ENCODE results near the gene MCM7.
"Not testable (repeated sequence)": the region's sequence is repeated elsewhere in the genome, so short reads cannot be mapped to it uniquely, and the experiment has no call there.

The MCM7 gene

DNA sequence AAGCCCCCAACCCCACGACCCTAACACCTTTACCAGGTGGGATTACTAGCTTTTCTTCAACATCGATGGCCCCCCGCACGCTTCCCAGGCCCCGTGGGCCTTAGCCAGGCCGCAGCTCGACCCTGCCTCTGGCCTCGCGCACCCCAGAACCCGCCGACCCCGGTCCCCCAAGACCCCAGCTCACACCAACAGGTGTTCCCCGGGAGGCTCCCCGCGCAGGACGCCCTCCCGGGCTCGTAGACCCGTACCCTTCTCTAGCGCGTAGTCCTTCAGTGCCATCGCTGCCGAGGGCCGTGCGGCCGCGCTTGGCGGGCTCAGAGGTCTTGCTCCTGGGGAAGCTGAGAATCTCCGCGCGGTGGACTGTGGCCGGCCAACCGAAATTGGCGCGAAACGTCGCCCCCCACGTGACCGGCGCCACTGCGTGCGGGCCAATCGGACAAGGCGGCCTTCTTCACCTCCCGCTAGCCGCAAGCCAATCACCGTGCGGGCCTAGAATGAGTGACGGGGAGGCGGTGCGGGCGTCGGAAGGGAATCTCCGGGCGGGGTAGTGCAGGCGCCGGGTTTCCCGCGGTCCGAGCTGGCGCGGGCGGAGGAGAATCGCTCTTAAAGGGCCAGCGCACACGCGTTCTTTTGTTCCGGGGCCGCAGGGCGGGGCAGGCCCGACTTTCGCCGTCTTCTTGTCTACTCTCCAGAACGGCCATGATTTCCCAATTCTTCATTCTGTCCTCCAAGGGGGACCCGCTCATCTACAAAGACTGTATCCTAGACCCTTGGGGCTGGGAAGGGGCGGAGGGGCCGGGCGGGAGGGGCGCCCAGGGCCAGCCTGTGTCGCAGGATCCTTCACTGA lies at the start of gene MCM7, which contains the start of gene AP4M1:
Gene MCM7, minus strand, starts transcription at position 382 of the 847 bp plus-strand sequence. Its CDS starts 103 bp downstream, at position 279.
Gene AP4M1, plus strand, starts transcription at position 628 of the 847 bp plus-strand sequence. Its CDS starts 72 bp downstream, at position 700.
- FAIRE-seq = peak; percentile 39

DNA sequence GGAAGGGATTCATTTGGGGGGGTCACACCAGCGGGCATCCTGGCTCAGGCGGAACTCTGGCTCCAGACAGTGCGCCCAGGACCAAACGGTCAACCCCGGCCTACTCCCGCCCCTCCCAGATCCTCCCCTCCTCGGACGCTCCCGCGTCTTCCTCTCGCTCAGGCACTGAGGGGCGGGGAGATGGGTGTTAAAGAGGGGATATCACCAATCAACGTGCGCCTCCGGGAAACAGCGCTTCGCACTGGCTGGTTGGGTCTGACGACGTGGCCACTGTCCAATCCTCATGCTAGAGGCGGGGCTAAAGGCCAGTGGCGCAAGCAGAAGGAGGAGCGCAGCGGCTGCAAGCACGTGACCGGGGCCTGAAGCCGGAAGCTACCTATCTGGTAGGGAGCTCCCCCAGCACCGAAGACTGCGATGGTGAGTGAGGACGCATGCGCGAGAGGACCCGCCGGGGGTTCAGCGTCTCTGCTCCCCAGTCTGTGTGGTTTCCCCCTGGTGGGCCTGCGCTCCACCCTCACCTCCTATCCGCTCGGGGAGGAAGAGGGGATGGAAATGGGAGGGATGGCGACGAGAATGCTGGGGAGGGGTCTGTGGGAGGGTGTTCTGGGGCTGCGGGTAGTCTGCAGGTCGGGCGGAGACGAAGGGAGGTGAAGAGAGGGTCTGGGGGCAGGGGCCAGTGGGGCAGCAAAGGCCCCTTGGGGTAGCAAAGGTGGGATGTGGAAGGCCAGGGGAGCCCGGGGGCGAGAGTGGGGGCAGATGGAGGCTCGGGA lies 47.5 kb upstream of the MCM7 start, which contains the start of gene LAMTOR4:
Gene LAMTOR4, plus strand, starts transcription at position 360 of the 770 bp plus-strand sequence. Its CDS starts 55 bp downstream, at position 415.
- peak; percentile 94 for FAIRE-seq

DNA sequence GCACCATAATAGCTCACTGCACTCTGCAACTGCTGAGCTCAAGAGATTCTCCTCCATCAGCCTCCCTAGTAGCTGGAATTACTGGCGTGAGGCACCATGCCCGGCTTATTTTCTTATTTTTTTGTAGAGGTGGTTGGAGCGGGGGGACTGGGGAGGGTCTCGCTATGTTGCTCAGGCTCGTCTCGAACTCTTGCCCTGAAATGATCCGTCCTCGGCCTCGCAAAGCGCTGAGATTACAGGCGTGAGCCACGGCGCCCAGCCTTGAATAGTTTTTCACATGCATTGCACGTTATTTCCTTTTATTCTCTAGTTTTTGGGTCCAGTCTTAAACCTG lies 47.0 kb upstream of the MCM7 start:
- FAIRE-seq = no peak

DNA sequence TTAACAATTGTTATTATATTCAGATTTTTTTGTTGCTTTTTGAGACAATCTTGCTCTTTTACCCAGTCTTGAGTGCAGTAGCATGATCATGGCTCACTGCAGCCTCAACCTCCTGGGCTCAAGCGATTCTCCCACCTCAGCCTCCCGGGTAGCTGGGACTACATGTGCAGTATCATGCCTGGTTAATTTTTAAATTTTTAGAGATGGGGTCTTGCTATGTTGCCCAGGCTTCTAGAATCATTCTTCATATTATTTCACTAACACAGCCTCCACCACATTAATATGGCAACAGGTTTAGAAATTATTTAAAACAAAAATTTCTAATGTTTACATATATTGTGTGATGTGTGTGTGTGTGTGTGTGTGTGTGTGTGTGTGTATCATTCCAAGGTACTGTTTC lies 46.1 kb upstream of the MCM7 start:
- FAIRE-seq = no peak

DNA sequence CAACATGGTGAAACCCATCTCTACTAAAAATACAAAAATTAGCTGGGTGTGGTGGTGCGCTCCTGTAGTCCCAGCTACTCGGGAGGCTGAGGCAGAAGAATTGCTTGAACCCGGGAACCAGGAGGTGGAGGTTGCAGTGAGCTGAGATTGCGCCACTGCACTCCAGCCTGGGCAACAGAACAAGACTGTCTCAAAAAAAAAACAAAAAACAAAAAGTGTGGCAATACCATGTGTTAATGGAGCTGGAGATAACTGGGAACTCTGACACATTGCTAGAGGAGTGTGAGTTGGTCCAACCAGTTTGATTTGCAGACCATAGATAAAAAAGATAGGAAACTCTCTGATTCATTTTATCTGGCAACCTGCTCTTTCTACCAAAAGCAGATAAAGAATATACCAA lies 45.2 kb upstream of the MCM7 start:
- FAIRE-seq = not testable (repeated sequence)

DNA sequence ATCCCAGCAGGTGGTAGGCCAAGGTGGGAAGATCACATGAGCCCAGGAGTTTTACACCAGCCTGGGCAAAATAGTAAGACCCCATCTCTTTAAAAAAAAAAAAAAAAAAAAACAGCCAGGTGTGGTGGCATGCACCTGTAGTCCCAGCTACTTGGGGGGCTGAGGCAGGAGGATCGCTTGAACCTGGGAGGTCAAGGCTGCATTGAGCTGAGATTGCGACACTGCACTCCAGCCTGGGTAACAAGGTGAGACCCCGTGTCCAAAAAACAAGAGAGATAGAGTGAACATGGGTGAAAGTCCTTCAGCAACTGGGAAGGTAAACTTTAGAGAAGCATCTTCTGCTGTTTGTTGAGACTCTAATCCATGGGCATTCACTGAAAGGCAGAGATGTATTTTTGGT lies 41.3 kb upstream of the MCM7 start:
- FAIRE-seq = no peak

DNA sequence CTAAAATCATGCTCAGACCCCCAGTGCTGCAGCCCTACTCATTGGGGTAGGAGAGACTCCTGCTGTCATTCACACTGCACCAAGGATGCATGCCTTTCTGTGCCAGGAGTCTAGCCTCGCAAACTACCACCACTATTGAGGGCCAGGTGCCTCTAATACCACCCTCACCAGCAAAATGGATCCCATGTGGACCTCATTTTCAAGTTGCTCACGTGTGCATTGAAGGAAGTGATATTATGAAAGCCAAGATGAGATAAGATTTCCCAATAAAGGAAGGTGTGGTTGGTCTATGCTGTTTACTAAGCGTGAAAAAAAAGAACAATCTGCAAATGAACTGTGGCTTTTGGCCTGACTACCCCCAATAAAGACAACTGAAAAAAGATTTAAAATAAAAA lies 40.4 kb upstream of the MCM7 start:
- FAIRE-seq = no peak

DNA sequence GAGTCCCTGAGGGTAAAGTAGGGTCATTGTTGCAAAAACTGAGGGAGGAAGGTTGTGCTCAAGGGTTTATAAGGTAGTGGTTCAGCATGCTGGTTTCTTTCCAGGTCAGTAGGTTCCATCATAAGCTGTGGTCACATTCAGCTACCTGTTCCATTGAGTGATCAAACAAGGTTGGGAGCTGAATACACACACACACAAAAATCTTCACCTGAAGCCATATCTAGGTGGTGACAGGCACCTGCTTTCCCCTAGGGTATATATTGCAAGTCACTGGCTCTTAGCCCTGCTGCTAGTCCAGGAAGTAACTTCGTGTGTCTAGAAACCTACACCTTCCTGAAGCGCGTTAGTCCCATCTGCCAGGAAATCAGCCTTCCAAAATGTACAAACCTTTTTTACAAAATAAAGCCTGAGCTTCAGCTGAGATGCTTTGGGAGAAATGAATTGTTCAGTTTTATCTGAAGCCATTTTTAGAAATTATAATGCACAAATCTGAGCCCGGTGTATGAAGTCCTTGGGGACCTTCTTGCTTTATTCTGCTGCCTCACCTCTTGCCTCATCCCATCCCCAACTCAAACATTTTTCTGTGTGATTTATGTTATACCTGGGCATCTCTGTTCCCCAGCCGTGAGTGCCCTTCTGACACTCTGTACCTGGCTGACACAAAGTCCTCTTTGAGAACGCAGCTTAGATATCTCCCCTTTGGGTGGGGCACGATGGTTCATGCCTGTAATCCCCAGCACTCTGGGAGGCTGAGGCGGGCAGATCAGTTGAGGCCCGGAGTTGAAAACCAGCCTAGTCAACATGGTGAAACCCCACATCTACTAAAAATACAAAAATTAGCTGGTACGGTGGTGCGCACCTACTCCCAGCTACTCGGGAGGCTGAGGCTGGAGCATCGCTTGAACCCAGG lies 36.9 kb upstream of the MCM7 start:
- no peak for FAIRE-seq

DNA sequence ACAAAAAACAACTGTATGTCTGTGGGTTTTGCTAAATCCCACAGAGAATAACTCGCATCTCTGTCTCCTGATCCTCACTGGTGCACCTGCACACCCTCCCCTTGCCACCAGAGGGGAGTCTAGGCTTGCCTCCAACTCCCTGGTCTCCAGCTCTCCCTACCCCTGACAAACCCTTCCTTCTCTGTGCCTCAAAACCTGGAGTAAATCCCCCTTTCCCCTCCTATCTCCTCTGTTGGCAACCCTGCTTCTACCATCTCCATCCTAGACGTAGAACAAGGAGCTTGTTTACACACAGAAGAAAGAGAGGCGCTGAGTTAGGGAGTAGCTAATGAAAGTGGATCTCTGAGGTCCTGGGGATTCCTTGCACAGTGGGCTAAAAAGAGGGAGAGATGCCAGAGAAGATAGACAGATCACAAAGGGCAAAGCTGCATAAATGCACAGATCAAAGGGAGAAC lies 31.5 kb upstream of the MCM7 start:
- no peak for FAIRE-seq

DNA sequence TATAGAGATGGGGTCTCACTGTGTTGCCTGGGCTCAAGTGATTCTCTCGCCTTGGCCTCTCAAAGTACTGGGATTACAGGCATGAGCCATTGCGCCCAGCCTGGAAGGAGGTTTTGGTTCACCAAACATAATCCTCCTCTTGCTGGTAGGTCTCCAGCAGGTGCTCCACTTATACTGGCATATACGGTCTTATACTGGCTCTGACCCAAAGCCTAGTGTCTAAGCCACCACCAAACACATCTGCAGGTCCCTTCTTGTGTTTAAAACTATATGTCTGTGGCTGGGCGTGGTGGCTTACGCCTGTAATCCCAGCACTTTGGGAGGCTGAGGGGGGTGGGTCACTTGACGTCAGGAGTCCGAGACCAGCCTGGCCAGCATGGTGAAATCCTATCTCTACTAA lies 30.9 kb upstream of the MCM7 start:
- no peak for FAIRE-seq

DNA sequence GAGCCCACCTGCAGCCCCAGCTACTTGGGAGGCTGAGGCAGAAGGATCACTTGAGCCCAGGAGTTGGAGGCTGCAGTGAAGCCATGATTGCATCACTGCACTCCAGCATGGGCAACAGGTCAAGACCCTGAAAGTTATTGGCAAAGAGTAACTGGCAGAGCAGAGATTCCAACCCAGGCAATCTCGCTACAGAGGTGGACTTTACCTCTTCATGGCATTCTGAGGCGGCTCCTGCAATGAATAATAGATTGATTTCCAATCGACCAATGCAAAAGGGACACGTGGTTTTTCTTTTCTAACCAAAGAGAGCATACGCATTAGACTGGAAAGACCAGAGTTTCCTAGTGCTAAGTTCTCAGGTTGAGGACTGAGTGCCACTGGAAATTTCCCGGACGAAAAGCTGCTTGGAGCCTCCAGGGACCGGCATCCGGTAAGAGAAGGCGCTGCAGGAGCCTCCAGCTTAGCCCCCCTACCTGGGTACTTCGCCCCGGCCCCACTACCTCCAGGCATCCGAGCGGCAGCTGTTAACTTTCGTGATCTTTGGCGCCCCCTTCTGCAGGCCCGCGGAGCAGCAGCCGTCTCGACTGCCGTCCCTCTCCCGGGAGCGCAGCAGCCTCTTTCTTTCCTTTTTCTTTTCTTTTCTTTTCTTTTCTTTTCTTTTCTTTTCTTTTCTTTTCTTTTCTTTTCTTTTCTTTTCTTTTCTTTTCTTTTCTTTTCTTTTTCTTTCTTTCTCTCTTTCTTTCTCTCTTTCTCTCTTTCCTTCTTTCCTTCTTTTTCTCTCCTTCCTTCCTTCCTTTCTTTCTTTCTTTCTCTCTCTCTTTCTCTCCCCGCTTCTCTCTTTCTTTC lies 29.6 kb upstream of the MCM7 start:
- FAIRE-seq = no peak

DNA sequence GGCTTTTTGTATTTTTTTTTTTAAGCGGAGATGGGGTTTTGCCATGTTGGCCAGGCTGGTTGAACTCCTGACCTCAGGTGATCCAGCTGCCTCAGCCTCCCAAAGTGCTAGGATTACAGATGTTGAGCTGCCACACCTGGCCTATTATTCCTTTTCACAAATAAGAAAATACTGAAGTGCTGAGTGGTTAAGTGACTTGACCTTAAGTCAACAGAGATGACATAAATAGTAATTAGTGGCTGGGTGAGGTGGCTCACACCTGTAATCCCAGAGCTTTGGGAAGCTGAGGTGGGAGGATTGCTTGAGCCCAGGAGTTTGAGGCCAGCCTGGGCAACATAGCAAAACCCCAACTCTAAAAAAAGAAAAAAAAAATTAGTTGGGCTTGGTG lies 29.0 kb upstream of the MCM7 start:
- FAIRE-seq = not testable (repeated sequence)

DNA sequence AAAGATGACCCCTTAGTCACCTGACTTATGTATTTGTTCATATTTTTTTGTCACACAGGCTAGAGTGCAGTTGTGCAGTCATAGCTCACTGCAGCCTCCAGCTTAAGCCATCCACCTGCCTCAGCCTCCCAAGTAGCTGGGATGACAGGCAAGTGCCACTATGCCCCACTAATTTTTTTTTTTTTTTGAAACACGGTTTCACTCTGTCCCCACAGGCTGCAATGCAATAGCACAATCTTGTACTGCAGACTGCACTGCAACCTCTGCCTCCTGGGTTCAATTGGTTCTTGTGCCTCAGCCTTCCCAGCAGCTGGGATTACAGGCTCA lies 27.4 kb upstream of the MCM7 start:
- no peak for FAIRE-seq

DNA sequence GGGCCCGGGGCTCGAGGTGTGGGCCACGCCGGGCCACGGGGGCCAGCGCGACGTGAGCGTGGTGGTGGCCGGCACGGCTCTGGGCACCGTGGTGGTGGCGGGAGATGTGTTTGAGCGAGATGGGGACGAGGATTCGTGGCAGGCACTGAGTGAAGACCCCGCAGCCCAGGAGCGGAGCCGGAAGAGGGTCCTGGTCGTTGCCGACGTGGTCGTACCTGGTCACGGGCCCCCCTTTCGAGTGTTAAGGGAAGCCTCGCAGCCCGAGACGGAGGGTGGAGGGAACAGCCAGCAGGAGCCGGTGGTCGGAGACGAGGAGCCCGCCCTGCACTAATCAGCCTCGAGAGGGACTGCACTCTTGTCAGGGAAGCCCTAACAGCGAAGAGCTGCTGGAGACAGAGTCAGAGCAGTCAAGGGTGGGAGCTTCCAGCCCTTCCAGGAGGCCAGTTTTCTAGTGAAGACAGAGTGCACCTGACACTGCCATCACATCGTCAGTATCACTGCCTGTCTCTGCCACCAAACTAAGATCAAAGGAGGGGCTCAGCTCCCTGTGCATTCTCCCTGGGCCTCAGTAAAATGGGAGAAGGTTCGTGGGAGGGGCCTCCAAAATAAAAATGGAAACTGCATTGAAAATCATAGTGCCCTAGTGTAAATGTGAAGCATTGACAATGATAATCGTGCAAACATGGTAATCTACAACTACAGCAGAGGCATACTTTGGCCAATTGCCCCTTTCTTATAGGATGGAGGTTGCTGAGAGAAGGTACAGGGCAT lies 26.9 kb upstream of the MCM7 start:
- FAIRE-seq = no peak

DNA sequence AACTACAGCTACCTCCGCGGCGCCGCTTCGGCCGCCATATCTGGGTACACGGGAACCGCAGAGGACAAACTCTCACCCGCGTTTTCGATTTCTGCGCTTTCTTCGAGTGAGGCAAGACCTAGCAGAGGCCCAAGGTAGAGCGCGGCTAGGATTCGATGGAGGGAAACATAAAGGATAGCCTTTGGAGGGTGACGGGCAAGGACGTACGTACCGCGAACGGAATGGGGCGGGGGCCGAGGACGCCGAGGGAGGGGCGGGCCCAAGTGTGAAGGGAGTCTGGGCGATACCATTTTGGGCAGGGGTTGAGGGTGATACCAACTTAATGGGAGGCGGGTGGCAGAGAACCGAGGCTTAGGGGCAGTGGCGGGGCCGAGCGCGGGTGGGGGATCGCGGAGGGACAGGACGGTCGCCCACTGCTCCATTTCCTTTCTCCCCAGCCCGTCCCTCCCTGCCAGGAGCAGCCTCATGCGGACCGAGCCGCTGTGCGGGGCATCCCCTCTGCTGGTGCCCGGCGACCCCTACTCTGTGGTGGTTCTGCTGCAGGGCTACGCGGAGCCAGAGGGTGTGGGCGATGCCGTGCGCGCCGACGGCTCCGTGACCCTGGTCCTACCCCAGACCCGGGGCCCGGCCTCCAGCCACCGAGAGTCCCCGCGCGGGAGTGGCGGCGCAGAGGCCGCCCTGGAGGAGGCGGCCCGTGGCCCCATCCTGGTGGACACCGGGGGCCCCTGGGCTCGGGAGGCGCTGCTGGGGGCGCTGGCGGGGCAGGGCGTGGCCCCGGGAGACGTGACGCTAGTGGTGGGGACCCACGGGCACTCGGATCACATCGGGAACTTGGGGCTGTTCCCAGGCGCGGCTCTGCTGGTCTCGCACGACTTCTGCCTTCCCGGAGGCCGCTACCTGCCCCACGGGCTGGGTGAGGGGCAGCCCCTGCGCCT lies 26.0 kb upstream of the MCM7 start, which contains the start of gene MBLAC1:
Gene MBLAC1, plus strand, starts transcription at position 37 of the 935 bp plus-strand sequence. Its CDS starts 429 bp downstream, at position 466.
- FAIRE-seq = no peak

DNA sequence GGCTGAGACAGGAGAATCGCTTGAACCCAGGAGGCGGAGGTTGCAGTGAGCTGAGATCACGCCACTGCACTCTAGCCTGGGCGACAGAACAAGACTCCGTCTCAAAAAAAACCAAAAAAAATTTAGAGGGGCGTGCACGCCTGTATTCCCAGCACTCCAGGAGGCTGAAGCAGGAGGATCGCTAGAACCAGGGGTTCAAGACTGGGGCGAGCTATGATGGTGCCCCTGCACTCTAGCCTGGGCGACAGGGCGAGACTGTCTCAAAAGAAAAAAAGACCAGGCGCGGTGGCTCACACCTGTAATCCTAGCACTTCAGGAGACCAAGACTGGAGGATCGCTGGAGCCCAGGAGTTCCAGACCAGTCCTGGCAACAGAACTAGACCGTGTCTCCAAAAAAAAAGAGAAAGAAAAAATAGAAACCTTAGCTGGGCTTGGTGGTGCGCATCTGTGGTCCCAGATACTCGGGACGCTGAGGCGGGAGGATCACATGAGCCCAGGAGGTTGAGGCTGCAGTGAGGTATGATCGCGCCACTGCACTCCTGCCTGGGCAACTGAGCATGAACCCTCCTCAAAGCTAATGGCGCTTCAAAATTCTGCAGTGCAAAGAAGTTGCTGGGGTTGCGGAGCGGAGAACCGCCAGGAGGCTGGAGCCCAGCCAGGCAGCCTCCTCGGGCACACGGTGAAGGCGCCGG lies 25.2 kb upstream of the MCM7 start:
- FAIRE-seq = no peak

DNA sequence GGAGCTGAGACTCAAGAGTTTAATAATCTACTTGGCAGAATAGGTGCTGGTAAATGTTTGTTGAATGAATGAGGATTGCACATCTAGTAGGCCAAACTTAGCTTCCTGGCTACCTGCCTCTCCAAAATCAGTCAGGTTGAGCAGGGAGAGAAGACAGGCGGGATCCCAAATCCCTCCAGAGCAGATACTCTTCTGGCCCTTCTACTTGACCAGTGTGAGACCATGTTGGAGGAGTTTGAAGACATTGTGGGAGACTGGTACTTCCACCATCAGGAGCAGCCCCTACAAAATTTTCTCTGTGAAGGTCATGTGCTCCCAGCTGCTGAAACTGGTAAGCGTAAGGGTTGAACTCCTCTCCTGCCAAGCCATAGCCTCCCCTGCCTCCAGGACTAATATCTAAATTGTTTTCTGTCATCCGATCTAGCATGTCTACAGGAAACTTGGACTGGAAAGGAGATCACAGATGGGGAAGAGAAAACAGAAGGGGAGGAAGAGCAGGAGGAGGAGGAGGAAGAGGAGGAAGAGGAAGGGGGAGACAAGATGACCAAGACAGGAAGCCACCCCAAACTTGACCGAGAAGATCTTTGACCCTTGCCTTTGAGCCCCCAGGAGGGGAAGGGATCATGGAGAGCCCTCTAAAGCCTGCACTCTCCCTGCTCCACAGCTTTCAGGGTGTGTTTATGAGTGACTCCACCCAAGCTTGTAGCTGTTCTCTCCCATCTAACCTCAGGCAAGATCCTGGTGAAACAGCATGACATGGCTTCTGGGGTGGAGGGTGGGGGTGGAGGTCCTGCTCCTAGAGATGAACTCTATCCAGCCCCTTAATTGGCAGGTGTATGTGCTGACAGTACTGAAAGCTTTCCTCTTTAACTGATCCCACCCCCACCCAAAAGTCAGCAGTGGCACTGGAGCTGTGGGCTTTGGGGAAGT lies 23.4 kb upstream of the MCM7 start:
- no peak for FAIRE-seq

DNA sequence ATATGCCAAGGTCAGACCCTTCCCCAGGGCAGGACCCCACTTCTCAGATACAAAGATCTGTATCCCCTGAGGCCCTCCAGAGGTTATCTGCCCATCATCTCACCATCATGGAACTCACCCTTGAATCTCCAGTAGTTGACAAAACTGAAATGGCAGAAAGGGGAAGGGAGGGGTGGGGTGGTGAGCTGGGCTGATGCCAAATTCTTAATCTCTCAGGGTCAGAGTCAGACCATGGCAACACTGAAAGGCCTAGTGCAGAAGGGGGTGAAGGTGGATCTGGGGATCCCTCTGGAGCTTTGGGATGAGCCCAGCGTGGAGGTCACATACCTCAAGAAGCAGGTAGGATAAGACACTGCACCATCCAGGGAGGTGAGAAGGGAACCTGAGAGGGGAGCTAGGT lies 21.4 kb upstream of the MCM7 start:
- FAIRE-seq = no peak
